ENCODE data around the gene S1PR5. TPM values are rescaled to one million over a fixed set of nuclear protein-coding genes. Genes with fewer than 3 reads are reported as not detected.

S1PR5 gene
- total RNA-seq, 2 experiments from 2014 or later: 0.55 to 0.92 TPM

DNA sequence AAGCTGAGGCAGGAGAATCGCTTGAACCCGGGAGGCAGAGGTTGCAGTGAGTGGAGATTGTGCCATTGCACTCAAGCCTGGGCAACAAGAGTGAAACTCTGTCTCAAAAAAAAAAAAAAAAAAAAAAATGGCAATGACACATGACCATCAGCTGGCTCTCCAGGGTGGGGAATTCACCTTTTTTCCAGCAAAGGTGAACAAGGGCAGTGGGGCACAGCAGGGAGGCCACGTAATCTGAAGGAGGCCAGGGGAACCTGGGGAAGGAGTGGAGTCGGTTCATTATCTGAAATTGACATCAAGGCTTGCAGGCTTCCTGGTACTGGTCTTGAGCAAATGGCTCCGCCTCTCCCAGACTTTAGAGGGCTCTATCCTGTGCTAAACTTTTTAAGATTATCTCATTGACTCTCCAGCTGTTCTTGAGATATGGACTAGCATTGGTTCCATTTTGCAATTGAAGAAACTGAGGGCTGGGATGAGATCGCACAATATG is 42.2 kb downstream of the S1PR5 start:
- Mint-ChIP-seq H3K9me3 (no peaks in the 10 kb centered on the region), H3K4me3 (no peak overlapping the region), H3K4me1 (ENCODE audit: low read depth) (peaks cover 9% of the 10 kb centered on the region), H3K36me3 (ENCODE audit: low read depth) (no peaks in the 10 kb centered on the region), H3K27ac (no peak overlapping the region), H3K27me3 (no peaks in the 10 kb centered on the region)
- Histone ChIP-seq H3K36me3 (ENCODE audit: insufficient read depth, low read length) (no peaks in the 10 kb centered on the region), H3K4me1 (ENCODE audit: insufficient read depth, low read length) (peaks cover 17% of the 10 kb centered on the region), H3K27ac (ENCODE audit: low read depth in 1 of 2, low read length in 2 of 2) (no peak overlapping the region), H3K27me3 (ENCODE audit: control insufficient read depth in 1 of 2, insufficient read depth in 2 of 2, low read length in 2 of 2) (no peaks in the 10 kb centered on the region), H3K4me3 (ENCODE audit: low read length) (no peak overlapping the region), H3K9me3 (ENCODE audit: control insufficient read depth in 1 of 2, insufficient read depth in 1 of 2, low read length in 2 of 2) (no peaks in the 10 kb centered on the region)
- ATAC-seq (ENCODE audit: poor library complexity) (no peak), DNase-seq (no peak)
- intact Hi-C loops (cut with DNase I, micrococcal nuclease): loop anchor here in 1 of 2 experiments (5.0 kb wide), 1 partner anchor 68 kb away; no protein-coding TSS in a partner anchor
- ChIA-PET POLR2A (no interaction called here), CTCF (interaction anchor here (1.4 kb wide), 1 partner anchor 9 kb away, joined by 3 read pairs; no protein-coding TSS in a partner anchor)
- TF ChIP-seq, protein P1, sequence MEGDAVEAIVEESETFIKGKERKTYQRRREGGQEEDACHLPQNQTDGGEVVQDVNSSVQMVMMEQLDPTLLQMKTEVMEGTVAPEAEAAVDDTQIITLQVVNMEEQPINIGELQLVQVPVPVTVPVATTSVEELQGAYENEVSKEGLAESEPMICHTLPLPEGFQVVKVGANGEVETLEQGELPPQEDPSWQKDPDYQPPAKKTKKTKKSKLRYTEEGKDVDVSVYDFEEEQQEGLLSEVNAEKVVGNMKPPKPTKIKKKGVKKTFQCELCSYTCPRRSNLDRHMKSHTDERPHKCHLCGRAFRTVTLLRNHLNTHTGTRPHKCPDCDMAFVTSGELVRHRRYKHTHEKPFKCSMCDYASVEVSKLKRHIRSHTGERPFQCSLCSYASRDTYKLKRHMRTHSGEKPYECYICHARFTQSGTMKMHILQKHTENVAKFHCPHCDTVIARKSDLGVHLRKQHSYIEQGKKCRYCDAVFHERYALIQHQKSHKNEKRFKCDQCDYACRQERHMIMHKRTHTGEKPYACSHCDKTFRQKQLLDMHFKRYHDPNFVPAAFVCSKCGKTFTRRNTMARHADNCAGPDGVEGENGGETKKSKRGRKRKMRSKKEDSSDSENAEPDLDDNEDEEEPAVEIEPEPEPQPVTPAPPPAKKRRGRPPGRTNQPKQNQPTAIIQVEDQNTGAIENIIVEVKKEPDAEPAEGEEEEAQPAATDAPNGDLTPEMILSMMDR (IDR thresholded peaks at IDR 0.05): no peak

DNA sequence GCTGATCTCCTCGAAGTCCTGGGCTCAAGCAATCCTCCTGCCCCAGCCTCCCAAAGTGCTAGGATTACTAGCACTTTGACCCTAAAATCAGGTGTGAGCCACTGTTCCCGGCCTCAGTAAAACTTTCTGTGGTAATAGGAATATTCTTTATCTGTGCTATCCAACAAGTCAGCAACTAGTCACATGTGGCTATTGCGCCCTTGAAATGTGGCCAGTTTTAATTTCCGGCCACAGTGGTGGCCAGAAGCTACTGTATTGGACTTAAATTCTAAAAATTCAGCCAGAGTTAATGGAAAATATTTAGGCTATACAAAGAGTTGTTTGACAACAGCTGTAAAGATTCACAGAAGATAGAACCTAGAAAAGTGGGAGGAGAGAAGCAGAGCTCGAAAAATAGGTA is 44.1 kb downstream of the S1PR5 start:
- H3K4me3 Mint-ChIP-seq: no peak overlapping the region
- CTCF ChIA-PET: interaction anchor here (0.6 kb wide), 1 partner anchor 433 kb away, joined by 3 read pairs; no protein-coding TSS in a partner anchor
- H3K36me3 Mint-ChIP-seq (ENCODE audit: low read depth): no peaks in the 10 kb centered on the region
- no peak overlapping the region for H3K27ac ChIP-seq (ENCODE audit: low read depth in 1 of 2, low read length in 2 of 2)
- TF ChIP-seq, protein P1 (IDR thresholded peaks at IDR 0.05): no peak
- H3K27me3 ChIP-seq (ENCODE audit: control insufficient read depth in 1 of 2, insufficient read depth in 2 of 2, low read length in 2 of 2): no peaks in the 10 kb centered on the region
- intact Hi-C loops (cut with DNase I, micrococcal nuclease): no loop called here
- H3K4me3 ChIP-seq (ENCODE audit: low read length): no peak overlapping the region
- no peaks in the 10 kb centered on the region for H3K36me3 ChIP-seq (ENCODE audit: insufficient read depth, low read length)
- no peaks in the 10 kb centered on the region for H3K9me3 ChIP-seq (ENCODE audit: control insufficient read depth in 1 of 2, insufficient read depth in 1 of 2, low read length in 2 of 2)
- DNase-seq (no peak), ATAC-seq (ENCODE audit: poor library complexity) (no peak)
- no peaks in the 10 kb centered on the region for H3K27me3 Mint-ChIP-seq
- H3K9me3 Mint-ChIP-seq: no peaks in the 10 kb centered on the region
- no peak overlapping the region for H3K27ac Mint-ChIP-seq
- peaks cover 2% of the 10 kb centered on the region for H3K4me1 ChIP-seq (ENCODE audit: insufficient read depth, low read length)
- H3K4me1 Mint-ChIP-seq (ENCODE audit: low read depth): no peaks in the 10 kb centered on the region
- POLR2A ChIA-PET: no interaction called here

DNA sequence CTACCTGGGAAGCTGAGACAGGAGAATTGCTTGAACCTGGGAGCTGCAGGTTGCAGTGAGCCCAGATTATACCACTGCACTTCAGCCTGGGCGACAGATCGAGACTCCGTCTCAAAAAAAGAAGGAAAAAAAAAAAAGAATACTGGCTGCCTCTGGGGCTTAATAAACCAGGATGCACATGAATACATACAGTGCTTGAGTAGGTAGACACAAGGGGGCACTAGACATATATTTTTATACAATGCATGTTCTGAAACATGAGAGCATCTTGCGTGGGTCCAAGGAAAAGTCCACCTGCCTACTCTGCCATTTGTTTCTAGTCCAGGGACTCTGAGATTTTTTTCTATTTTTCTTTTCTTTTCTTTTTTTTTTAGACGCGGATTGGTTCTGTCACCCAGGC is 45.3 kb downstream of the S1PR5 start:
- CTCF ChIA-PET: interaction anchor here (0.6 kb wide), 1 partner anchor 66 kb away, joined by 3 read pairs; no protein-coding TSS in a partner anchor
- Histone ChIP-seq H3K27me3 (ENCODE audit: control insufficient read depth in 1 of 2, insufficient read depth in 2 of 2, low read length in 2 of 2) (no peaks in the 10 kb centered on the region), H3K36me3 (ENCODE audit: insufficient read depth, low read length) (no peaks in the 10 kb centered on the region), H3K27ac (ENCODE audit: low read depth in 1 of 2, low read length in 2 of 2) (no peak overlapping the region), H3K4me3 (ENCODE audit: low read length) (no peak overlapping the region), H3K9me3 (ENCODE audit: control insufficient read depth in 1 of 2, insufficient read depth in 1 of 2, low read length in 2 of 2) (no peaks in the 10 kb centered on the region), H3K4me1 (ENCODE audit: insufficient read depth, low read length) (no peaks in the 10 kb centered on the region)
- H3K27ac Mint-ChIP-seq: no peak overlapping the region
- no peaks in the 10 kb centered on the region for H3K9me3 Mint-ChIP-seq
- peak in 3 of 14 experiments; percentile 48 to 56 (median 55) for DNase-seq
- intact Hi-C loops (cut with DNase I, micrococcal nuclease): no loop called here
- H3K4me1 Mint-ChIP-seq (ENCODE audit: low read depth): no peaks in the 10 kb centered on the region
- peak; percentile 64 for ATAC-seq (ENCODE audit: poor library complexity)
- no peaks in the 10 kb centered on the region for H3K27me3 Mint-ChIP-seq
- H3K36me3 Mint-ChIP-seq (ENCODE audit: low read depth): no peaks in the 10 kb centered on the region
- POLR2A ChIA-PET: no interaction called here
- H3K4me3 Mint-ChIP-seq: no peak overlapping the region
- TF ChIP-seq, protein P1 (IDR thresholded peaks at IDR 0.05): peak; percentile 38

All from CD4-positive, alpha-beta T cell (primary cell).